H9 (cell line): ENCODE data around the gene MORN1. TPM values are rescaled to one million over a fixed set of nuclear protein-coding genes. Genes with fewer than 3 reads are reported as not detected.
A peak's percentile ranks its signal among the peaks of the same experiment; 100 is the strongest.

Experiments
- DNase-seq: peaks from one replicate; pipeline ENCODE4 v3.0.0-alpha.2; 2017
- H2AFZ ChIP-seq: one replicate; pipeline ENCODE4 v1.6.1; 2013; ENCODE audit warnings: mild to moderate bottlenecking, low read length, control low read depth, moderate library complexity
- H2AK5ac ChIP-seq: 2 replicates; pipeline ENCODE4 v1.6.1; 2013; ENCODE audit warnings: low read length, control low read depth, mixed read lengths; ENCODE audit not compliant: insufficient read length
- H2BK120ac ChIP-seq: one replicate; pipeline ENCODE4 v1.6.1; 2013; ENCODE audit warnings: low read depth, mild to moderate bottlenecking, low read length, control low read depth, inconsistent platforms; ENCODE audit not compliant: poor library complexity, severe bottlenecking
- H2BK12ac ChIP-seq: 2 replicates; pipeline ENCODE4 v1.6.1; 2013; ENCODE audit warnings: low read length, control low read depth, mixed read lengths, low read depth; ENCODE audit not compliant: insufficient read length
- H2BK15ac ChIP-seq: 2 replicates; pipeline ENCODE4 v1.6.1; 2013; ENCODE audit warnings: low read depth, low read length, control low read depth
- H2BK20ac ChIP-seq: one replicate; pipeline ENCODE4 v1.6.1; 2013; ENCODE audit warnings: low read depth, mild to moderate bottlenecking, low read length, control low read depth, inconsistent platforms; ENCODE audit not compliant: poor library complexity, severe bottlenecking
- H2BK5ac ChIP-seq: 2 replicates; pipeline ENCODE4 v1.6.1; 2013; ENCODE audit warnings: low read length, control low read depth, mixed read lengths; ENCODE audit not compliant: insufficient read length
- H3K14ac ChIP-seq: 2 replicates; pipeline ENCODE4 v1.6.1; 2013; ENCODE audit warnings: low read length, control low read depth; ENCODE audit not compliant: insufficient read depth
- H3K18ac ChIP-seq: 2 replicates; pipeline ENCODE4 v1.6.1; 2013; ENCODE audit warnings: low read depth, mild to moderate bottlenecking, mixed read lengths, low read length, control low read depth; ENCODE audit not compliant: insufficient read length
- H3K23ac ChIP-seq: 2 replicates; pipeline ENCODE4 v1.6.1; 2013; ENCODE audit warnings: low read length, control low read depth, mixed read lengths, low read depth; ENCODE audit not compliant: insufficient read length
- H3K23me2 ChIP-seq: 2 replicates; pipeline ENCODE4 v1.6.1; 2013; ENCODE audit warnings: low read depth, mild to moderate bottlenecking, mixed read lengths, low read length, control low read depth; ENCODE audit not compliant: insufficient read length, poor library complexity, severe bottlenecking
- H3K27ac ChIP-seq: 2 replicates; pipeline ENCODE4 v1.5.1; 2013; ENCODE audit warnings: low read length, control low read depth, mixed read lengths, low read depth; ENCODE audit not compliant: insufficient read length
- H3K27me3 ChIP-seq: 2 replicates; pipeline ENCODE4 v1.6.1; 2013; ENCODE audit warnings: low read length, control low read depth, inconsistent platforms; ENCODE audit not compliant: insufficient read depth
- H3K4ac ChIP-seq: 2 replicates; pipeline ENCODE4 v1.6.1; 2013; ENCODE audit warnings: low read depth, mild to moderate bottlenecking, control low read depth, inconsistent platforms, low read length, moderate library complexity
- H3K4me1 ChIP-seq: 2 replicates; pipeline ENCODE4 v1.6.1; 2013; ENCODE audit warnings: low read length, control low read depth, inconsistent platforms; ENCODE audit not compliant: insufficient read depth
- H3K4me2 ChIP-seq: 2 replicates; pipeline ENCODE4 v1.6.1; 2013; ENCODE audit warnings: low read length, control low read depth, mixed read lengths; ENCODE audit not compliant: insufficient read length, insufficient read depth
- H3K56ac ChIP-seq: 2 replicates; pipeline ENCODE4 v1.6.1; 2013; ENCODE audit warnings: low read depth, mild to moderate bottlenecking, mixed read lengths, low read length, control low read depth; ENCODE audit not compliant: insufficient read length
- H3K79me1 ChIP-seq: 2 replicates; pipeline ENCODE4 v1.6.1; 2013; ENCODE audit warnings: low read depth, mild to moderate bottlenecking, moderate library complexity, low read length, control low read depth, inconsistent platforms; ENCODE audit not compliant: insufficient read depth, poor library complexity, severe bottlenecking
- H3K79me2 ChIP-seq: 2 replicates; pipeline ENCODE4 v1.6.1; 2013; ENCODE audit warnings: low read length, control low read depth, inconsistent platforms; ENCODE audit not compliant: insufficient read depth
- H3K9ac ChIP-seq: 2 replicates; pipeline ENCODE4 v1.6.1; 2013; ENCODE audit warnings: low read length, control low read depth, mixed read lengths; ENCODE audit not compliant: insufficient read length; ENCODE audit errors: extremely low read depth
- H3K9me3 ChIP-seq: one replicate; pipeline ENCODE4 v1.6.1; 2013; ENCODE audit warnings: low read depth, low read length, inconsistent platforms; ENCODE audit not compliant: control insufficient read depth
- H3T11ph ChIP-seq: one replicate; pipeline ENCODE4 v1.6.1; 2013; ENCODE audit warnings: mild to moderate bottlenecking, low read length, control low read depth, inconsistent platforms
- H4K20me1 ChIP-seq: one replicate; pipeline ENCODE4 v1.6.1; 2013; ENCODE audit not compliant: control insufficient read depth, insufficient read length, insufficient read depth
- H4K5ac ChIP-seq: 2 replicates; pipeline ENCODE4 v1.6.1; 2013; ENCODE audit warnings: low read depth, mild to moderate bottlenecking, mixed read lengths, low read length, control low read depth; ENCODE audit not compliant: insufficient read length
- H4K8ac ChIP-seq: replicated peaks from 2 replicates; pipeline ENCODE4 v1.6.1; 2013; ENCODE audit warnings: low read length, control low read depth, mixed read lengths, low read depth; ENCODE audit not compliant: insufficient read length
- H4K91ac ChIP-seq: 2 replicates; pipeline ENCODE4 v1.6.1; 2013; ENCODE audit warnings: low read depth, mild to moderate bottlenecking, moderate library complexity, mixed read lengths, low read length, control low read depth; ENCODE audit not compliant: insufficient read length
- H3K27ac Mint-ChIP-seq, 3 experiments: 2 replicates in 2 of 3; 3 replicates in 1 of 3; pipeline ENCODE4 v1.8.0; 2020 to 2021; ENCODE audit warnings: mixed read lengths in 3 of 3, mild to moderate bottlenecking in 1 of 3, moderate library complexity in 1 of 3
- H3K27me3 Mint-ChIP-seq: 2 replicates; pipeline ENCODE4 v1.8.0; 2021; ENCODE audit warnings: low read depth, mild to moderate bottlenecking, moderate library complexity, mixed read lengths
- H3K36me3 Mint-ChIP-seq, 3 experiments: 2 replicates in 2 of 3; 3 replicates in 1 of 3; pipeline ENCODE4 v1.8.0; 2020 to 2021; ENCODE audit warnings: low read depth in 3 of 3, mixed read lengths in 3 of 3; ENCODE audit not compliant: insufficient read depth in 1 of 3
- H3K4me1 Mint-ChIP-seq, 2 experiments: 2 replicates each; pipeline ENCODE4 v1.8.0; 2020; ENCODE audit warnings: mixed read lengths in 2 of 2
- H3K4me3 Mint-ChIP-seq, 2 experiments: 2 replicates in 1 of 2; 3 replicates in 1 of 2; pipeline ENCODE4 v1.8.0; 2020 to 2021; ENCODE audit warnings: mild to moderate bottlenecking in 2 of 2, mixed read lengths in 2 of 2, moderate library complexity in 1 of 2
- H3K9me3 Mint-ChIP-seq, 2 experiments: 2 replicates in 1 of 2; 3 replicates in 1 of 2; pipeline ENCODE4 v1.8.0; 2020; ENCODE audit warnings: mild to moderate bottlenecking in 2 of 2, mixed read lengths in 2 of 2, moderate library complexity in 1 of 2
- WGBS: extraction: QIAGEN DNeasy Blood & Tissue Kit; methylation state at CpG from one replicate; pipeline ENCODE4 v1.1.7; 2013; ENCODE audit warnings: missing lambda C conversion rate, low lambda C conversion rate, mixed read lengths; ENCODE audit not compliant: insufficient read length; ENCODE audit errors: extremely low coverage; 5-methylcytosine and 5-hydroxymethylcytosine counted together
- total RNA-seq: library from RNA; stranded (reverse); gene quantifications from 2 replicates; pipeline ENCODE4 v1.2.1, GENCODE V29; 2021
- TF ChIP-seq, protein P1 (sequence below): fragments of 200-600 bp; sonication (generic); conservative IDR thresholded peaks from 3 replicates; pipeline ENCODE4 v1.8.0; 2021; ENCODE audit warnings: antibody characterized with exemption, mild to moderate bottlenecking

MORN1 gene
- total RNA-seq, 1 experiment from 2014 or later, result 12.7 TPM

DNA sequence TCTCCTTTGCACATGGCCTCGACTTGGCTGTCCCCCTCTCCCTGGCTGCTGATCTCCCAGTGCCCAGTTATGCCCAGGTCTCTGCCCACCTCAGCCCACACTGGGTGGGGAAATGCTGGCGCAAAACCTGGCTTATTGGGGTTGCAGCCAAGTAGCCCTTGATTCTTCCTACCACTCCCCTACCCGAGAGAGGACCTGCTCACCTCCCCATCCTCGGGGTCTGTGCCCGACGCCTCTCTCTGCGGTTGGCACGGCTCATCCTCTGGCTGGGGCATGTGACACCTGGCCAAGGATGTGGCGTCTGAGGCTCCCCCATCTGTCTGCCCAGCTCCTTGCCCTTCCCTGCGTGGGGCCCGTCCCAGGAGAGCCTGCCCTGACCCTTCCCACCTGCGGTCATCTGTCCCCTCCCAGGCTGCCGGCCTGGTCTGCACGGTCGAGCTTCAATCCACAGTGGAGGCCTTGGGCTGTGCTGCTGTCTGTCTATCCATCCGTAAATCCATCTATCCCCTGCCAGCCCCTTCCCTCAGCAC, 27.5 kb upstream of the MORN1 start:
- Histone ChIP-seq H3K23ac (no peak overlapping the region), H2BK20ac (no peak overlapping the region), H3K79me2 (no peaks in the 10 kb centered on the region), H4K8ac (no peak overlapping the region), H3K9ac (no peak overlapping the region), H3K27ac (no peak overlapping the region), H3K27me3 (no peaks in the 10 kb centered on the region), H2BK12ac (no peak overlapping the region), H3K14ac (peak overlapping the region; percentile 56; the same call in 1 of the 2 replicates), H3K4me1 (no peaks in the 10 kb centered on the region), H3K4ac (no peak overlapping the region), H4K91ac (no peak overlapping the region), H4K20me1 (no peaks in the 10 kb centered on the region), H3T11ph (no peak overlapping the region), H2BK120ac (no peak overlapping the region), H3K56ac (no peak overlapping the region), H2AFZ (no peak overlapping the region), H2AK5ac (no peak overlapping the region), H2BK15ac (no peak overlapping the region), H2BK5ac (no peak overlapping the region), H3K23me2 (no peaks in the 10 kb centered on the region), H3K18ac (no peak overlapping the region), H3K9me3 (no peaks in the 10 kb centered on the region), H3K4me2 (no peak overlapping the region), H3K79me1 (no peaks in the 10 kb centered on the region), H4K5ac (no peak overlapping the region)
- WGBS, result no CpG with 5 or more reads among the region's 16 CpGs
- no peak for DNase-seq
- peaks cover 65% of the 10 kb centered on the region for H3K27me3 Mint-ChIP-seq
- H3K9me3 Mint-ChIP-seq, result peaks cover 11 to 13% of the 10 kb centered on the region in 2 experiments; a peak in 4 of 5 replicates
- no peaks in the 10 kb centered on the region for H3K36me3 Mint-ChIP-seq
- peaks cover 13% of the 10 kb centered on the region in 2 experiments for H3K4me1 Mint-ChIP-seq
- H3K4me3 Mint-ChIP-seq, result no peak overlapping the region
- H3K27ac Mint-ChIP-seq, result peak overlapping the region in 1 of 3 experiments; percentile 33; a peak in 1 of 7 replicates
- TF ChIP-seq, protein P1, sequence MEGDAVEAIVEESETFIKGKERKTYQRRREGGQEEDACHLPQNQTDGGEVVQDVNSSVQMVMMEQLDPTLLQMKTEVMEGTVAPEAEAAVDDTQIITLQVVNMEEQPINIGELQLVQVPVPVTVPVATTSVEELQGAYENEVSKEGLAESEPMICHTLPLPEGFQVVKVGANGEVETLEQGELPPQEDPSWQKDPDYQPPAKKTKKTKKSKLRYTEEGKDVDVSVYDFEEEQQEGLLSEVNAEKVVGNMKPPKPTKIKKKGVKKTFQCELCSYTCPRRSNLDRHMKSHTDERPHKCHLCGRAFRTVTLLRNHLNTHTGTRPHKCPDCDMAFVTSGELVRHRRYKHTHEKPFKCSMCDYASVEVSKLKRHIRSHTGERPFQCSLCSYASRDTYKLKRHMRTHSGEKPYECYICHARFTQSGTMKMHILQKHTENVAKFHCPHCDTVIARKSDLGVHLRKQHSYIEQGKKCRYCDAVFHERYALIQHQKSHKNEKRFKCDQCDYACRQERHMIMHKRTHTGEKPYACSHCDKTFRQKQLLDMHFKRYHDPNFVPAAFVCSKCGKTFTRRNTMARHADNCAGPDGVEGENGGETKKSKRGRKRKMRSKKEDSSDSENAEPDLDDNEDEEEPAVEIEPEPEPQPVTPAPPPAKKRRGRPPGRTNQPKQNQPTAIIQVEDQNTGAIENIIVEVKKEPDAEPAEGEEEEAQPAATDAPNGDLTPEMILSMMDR, result no peak
